GM21526 (cell line): Measurements from ENCODE around the gene ANK3.

ENCODE experiments used
- ATAC-seq: cut with Tn5 transposase; IDR thresholded peaks from one replicate; pipeline ENCODE4 v1.9.1; 2021; ENCODE audit warnings: moderate library complexity; ENCODE audit not compliant: unreplicated experiment, low FRiP score

Gene ANK3

GRCh38 chr10:60122190-60122589 is 267.5 kb downstream of the ANK3 start:
- ATAC-seq = no peak

DNA sequence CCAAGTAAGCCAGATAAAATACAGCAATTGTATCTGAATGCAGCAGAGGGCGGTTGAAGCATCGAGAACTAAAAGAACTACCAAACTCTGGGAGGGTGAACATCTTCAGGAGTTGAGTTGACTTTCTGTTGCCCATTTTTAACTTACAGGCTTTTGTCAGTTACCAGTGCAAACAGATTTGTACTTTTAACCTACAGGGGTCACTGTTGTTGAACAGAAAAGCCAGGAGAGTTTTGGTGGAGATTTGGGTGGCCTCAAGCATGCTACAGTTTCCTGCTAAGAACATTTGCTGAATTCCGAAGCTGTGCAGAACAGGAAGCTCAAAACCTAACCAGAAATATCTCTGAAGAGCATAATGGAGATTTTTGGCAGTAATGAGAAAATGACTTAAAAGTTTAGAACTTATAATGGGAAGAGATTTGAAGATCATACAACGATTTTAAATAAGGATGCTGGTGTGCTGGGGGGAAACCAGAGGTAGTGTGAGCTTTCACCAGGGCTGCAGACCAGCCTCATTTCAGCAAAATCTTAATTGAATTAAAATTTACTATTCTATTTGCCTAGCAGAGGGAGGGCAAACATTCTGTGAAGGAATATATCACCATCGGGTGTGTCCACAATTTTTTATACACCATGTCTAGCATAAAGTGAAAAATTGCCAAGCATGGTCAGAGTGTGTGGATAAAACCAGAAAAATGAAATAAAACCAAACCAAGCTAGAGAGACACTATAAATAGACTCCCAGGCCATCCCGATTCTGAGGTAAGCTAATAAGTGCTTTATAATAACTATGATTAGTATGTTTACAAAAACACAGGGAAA is 274.7 kb downstream of the ANK3 start:
- peak; percentile 75 for ATAC-seq

GRCh38 chr10:60110739-60111138 is 278.9 kb downstream of the ANK3 start:
- no peak for ATAC-seq

DNA sequence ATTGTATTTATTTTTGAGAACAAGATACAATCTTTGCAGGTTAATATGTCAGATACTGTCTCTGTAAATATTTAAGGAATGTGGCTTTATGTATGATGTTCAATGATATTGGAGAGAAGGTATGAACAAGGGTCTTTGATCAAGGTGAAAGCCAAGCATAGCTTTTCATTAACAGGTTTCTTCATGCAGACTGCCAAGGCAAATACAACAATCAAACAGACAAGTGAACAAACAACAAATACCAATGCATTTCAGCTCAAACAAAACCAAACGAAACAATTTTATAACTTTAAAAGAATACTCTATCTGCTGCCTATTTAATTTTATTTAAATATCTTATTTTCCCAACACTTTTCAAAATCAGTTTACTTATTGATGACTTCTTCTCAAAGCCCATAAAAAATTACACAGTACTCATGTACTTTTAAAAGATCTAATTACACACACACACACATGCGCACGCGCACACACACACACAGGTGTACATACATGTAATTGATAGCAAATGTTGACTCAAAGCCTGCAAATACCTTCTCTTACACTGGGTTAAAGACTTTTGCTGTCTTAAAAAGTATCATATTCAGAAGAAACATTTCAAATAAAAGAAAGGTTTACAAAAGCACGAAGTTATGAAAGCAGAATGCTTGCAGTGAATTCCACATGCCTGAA is 282.2 kb downstream of the ANK3 start:
- no peak for ATAC-seq

- ATAC-seq = no peak
Observed at GRCh38 chr10:60105295-60105695, 284.4 kb downstream of the ANK3 start.

GRCh38 chr10:60101821-60102220 is 287.9 kb downstream of the ANK3 start:
- no peak for ATAC-seq

DNA sequence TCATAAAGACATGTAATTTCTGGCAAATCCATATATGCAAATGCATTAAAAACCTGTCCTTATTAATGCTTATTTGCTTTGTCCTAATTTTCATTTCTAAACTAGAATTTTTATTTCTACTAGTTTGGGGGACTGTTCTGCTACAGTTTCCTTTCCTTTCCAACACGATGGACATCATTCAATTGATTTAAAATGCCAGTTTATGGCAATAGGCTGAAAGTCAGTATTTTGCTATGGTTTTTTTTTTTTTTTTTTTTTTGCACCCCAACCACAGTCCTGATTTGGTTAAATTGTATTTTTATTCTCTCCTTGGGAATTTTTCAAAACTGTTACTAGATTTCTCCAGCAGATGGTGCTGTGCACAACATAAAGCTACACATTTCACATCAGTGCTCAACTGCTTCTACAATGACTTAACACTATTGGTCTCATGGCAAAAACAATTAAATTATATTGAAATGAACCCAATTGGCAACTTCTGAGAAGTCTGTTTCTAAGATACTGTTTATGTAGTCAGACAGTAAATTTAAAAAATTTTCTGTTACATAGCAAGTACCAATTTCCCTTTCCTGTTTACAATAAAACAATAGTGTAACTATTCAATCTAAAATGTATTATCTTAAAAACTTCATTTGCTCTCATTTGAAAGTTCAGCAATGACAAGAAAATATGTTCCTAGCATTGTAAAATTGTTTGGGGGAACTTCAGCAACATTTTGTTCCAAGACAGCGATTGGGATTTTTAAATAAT is 289.5 kb downstream of the ANK3 start:
- ATAC-seq = no peak

DNA sequence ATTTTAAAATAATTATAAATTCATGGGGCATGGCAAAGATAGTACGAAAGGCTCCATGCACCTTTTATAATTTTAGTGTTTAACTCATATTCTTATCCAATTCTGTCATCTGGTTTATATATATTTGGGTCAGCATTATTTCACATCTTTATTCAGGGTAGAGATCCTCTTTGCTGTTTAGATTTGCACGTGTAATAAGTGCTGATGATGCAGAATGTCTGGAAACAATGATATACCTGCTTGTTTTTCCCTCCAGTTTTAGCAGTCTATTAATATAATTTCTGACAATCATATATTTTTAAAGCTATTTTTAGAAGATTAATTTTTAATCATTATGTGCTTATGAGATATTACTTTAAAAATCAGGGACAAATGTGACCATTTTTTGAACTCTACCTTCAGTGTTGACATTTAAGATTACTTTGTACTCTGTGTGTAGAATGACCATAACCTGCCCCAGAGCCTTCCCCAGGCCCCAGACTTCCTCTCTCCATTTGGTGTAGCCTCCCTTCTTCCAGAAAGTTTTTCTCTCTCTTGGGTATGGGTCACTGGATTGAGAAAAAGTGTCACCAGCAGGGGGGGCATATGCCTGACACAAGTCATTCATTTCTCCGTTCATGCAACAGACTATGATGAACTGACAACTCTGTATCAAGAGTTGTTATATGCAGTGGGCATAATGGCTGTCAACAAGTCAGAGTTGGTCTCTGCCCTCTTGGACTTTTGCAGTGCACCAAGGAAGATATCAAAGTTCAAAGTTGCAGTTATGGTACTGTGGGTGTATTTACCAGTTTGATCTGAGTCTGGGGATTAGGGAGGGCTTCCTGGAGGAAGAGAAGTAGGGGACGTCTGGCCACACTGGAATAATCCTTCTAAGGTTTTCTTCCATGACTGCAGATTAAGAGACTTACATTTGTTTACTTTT is 290.7 kb downstream of the ANK3 start:
- no peak for ATAC-seq

DNA sequence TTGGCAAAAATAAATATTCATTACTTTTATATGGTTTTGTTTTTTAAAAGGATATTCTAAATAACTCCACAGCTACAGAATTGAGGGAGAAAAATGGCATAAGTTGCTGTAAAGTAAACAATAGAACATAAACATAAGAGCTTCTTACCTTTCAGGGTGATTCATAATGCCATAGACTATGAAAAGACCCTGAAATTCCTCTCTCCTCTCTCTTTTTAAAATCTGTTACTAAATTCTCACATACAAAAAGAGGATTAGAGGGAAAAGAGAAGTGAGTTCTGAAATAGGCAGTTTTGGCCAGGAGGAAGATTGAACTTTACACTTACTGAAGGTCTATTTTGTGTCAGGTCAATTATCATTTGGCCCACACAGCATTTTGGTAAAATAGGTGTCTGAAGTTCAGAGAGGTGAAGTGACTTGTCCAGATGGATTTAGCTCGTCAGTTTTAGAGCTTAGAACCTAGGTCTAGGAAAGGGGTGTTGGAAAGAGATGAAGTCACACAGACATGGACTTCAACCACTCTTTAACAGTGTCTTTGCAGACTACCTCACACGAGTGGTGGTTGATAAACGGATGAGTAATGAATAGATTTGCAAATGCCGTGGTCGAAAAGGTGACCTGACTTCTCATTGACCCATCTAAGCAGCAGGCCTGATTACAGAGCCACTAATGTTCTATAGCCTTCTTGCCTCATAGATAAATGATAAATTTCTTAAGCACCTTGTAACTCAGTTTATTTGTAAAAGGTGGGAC is 292.7 kb downstream of the ANK3 start:
- ATAC-seq = peak; percentile 60

- ATAC-seq = no peak
Observed at GRCh38 chr10:60093317-60093716, 296.4 kb downstream of the ANK3 start.

DNA sequence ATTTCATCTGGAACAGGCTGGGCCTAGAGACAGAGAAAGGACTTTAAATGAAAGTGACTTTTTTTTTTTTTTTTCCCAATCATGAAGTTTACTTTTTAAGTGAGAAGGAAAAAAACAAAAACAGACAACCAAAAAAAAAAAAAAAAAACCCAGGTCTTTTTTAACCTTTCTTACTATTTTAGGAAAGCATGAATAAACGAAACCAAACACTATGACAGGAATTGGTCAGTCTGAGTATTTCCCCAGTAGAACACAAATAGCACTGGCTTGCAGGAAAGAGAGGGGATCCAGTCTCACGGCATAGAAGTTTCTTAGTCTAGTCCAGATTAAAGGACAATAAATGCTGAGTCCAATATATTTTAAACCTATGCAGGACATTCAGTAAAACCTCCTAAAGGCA is 302.8 kb downstream of the ANK3 start:
- peak; percentile 74 for ATAC-seq

DNA sequence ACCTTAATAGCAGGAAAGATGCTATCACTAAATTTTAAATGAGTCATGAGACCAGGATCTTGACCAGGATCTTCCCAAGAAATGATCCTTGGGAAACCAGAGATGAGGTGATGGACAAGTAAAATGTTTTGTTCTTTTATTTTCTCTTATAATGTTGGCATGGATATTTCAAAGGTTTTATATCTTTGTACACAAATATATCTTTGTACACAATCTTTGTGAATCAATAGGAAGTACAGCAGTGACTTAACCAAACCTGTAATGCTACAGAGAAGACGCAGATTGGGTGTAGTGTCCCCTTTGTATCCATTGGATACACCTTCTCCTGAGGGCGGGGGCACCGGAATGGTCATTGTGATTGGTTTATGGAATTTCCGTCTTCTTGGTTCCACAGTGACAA is 303.3 kb downstream of the ANK3 start:
- ATAC-seq = peak; percentile 21

- ATAC-seq = no peak
Observed at GRCh38 chr10:60082744-60083344, 306.8 kb downstream of the ANK3 start.

DNA sequence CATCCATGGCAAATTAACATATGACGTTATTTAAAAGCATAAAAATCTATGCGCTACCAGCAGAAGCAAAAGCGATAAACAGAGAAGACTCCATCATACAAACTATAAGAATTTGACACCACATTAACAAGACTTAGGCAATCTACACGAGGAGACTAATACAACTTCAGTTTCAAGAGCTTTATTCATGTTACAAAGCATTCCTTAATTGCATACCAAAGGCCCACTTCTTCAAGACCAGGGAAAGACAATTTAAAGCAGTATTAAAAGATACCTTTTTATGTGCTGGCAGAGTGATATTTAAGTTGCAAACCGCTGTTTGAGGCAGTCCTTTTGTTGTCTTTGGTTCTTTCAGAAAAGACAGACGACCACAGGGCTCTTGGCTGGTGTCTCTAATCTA is 307.3 kb downstream of the ANK3 start:
- no peak for ATAC-seq

DNA sequence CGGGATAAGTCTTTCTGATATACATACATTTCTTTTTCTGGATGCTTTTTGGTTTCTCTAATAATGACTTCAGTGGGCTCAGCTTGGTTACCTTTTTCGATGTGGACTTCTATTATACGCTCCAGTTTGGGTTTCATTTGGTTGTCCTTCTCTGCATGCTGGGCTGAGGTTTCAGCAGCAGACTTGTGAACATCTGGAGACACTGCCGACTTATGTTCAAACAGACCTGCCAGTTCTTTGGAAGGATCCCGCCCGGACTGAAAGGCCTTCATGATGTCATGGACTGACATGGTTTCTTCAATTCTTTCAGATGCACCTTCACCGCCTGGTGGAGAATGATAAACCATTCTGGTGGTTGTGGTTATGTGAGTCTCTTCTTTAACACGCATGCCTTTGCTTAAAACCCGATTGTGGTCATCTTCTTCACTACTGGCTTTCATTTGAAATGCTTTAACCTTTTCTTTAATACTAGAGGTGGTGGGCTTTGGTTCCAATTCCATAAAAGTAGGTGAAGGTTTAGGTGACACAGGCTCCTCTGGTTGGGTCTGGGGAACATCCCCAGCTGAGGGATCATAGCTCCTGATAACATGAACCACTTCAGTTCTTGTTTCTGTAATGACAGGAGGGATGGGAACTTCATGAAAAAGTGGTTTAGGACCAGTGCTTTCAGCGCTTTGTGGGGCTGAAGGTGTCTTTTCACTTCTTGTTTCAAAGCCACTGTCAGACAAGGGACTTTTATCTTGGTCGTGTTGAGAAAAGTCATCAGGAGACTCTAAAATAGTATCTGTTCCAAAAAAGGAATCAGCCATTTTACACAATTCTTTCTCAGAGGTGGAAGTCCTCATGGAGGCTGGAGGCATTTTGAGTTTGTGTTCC is 315.7 kb downstream of the ANK3 start:
- peak; percentile 94 for ATAC-seq

GRCh38 chr10:60073397-60073780 is 316.3 kb downstream of the ANK3 start:
- no peak for ATAC-seq

DNA sequence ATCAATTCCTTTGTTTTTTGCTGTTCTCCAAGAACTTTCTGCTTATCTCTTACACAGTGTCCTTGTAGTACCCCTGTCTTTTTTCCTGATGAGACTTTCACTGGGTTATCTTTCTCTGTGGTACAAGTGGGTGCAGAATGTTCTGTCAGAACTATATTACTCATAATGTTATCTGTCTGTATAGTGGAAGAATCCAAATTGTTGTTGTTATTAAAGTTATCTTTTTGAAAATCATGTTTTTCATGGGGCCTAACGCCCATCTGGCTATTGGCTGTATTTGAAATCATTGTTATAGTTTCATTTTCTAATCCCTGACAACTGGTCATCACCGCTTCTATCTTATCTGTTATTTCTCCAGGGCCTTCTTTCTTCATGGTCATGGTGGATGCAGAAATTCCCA is 320.4 kb downstream of the ANK3 start:
- no peak for ATAC-seq

GRCh38 chr10:60050366-60050765 is 339.3 kb downstream of the ANK3 start:
- no peak for ATAC-seq
